ENCODE results near the gene ARPC3.
"Not testable (repeated sequence)": the region's sequence is repeated elsewhere in the genome, so short reads cannot be mapped to it uniquely, and the experiment has no call there.

Gene ARPC3

DNA sequence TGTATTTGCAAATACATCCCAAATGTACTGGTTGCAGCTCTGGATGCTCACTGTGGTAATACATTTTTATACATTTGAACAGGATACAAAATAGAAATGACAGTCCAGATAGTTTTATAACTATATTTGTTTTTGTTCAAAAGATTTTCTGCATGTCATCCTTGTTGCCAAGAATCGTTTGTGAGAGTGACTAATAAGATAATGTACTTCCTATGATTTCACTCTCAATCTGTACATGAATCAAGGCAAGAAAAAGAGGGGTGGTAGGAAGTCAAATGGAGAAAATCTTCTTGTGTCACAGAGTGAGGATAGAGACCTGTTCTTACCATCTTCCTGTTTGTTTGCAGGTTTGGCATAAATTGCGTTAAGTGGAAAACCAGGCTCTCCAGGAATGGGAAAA lies 13.9 kb downstream of the ARPC3 start:
- no peak overlapping the region for H3K4me3 Mint-ChIP-seq
- H3K27me3 Mint-ChIP-seq, result no peaks in the 10 kb centered on the region
- H3K4me1 Mint-ChIP-seq (ENCODE audit: low read depth), result no peaks in the 10 kb centered on the region
- intact Hi-C loops (cut with micrococcal nuclease), result no loop called here
- H3K9me3 Mint-ChIP-seq, result no peaks in the 10 kb centered on the region
- no peak overlapping the region for H3K27ac Mint-ChIP-seq
- H3K36me3 Mint-ChIP-seq (ENCODE audit: low read depth), result peaks cover 76% of the 10 kb centered on the region

DNA sequence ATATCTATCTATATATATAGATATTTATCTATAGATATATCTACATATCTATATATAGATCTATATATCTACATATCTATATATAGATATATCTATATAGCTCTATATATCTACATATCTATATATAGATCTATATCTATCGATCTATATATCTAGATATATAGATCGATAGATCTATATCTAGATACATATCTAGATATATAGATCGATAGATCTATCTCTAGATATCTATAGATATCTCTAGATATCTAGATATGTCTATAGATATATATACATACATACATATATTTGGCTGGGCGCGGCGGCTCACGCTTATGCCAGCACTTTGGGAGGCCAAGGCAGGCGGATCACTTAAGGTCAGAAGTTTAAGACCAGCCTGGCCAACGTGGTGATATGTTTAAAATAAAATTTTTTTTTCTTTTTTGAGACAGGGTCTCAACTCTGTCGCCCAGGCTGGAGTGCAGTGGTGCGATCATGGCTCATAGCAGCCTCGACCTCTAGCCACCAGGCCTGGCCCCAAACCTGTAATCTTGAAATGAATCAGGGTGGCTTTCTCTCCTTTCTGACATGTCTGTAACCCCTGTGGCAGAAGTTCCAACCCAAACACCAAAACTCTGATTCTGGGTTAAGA lies 18.1 kb downstream of the ARPC3 start:
- intact Hi-C loops (cut with micrococcal nuclease), result no loop called here
- peaks cover 7% of the 10 kb centered on the region for H3K4me1 Mint-ChIP-seq (ENCODE audit: low read depth)
- H3K9me3 Mint-ChIP-seq, result no peaks in the 10 kb centered on the region
- no peak overlapping the region for H3K4me3 Mint-ChIP-seq
- no peaks in the 10 kb centered on the region for H3K27me3 Mint-ChIP-seq
- H3K36me3 Mint-ChIP-seq (ENCODE audit: low read depth), result peaks cover 35% of the 10 kb centered on the region
- peak overlapping the region; percentile 93 for H3K27ac Mint-ChIP-seq

DNA sequence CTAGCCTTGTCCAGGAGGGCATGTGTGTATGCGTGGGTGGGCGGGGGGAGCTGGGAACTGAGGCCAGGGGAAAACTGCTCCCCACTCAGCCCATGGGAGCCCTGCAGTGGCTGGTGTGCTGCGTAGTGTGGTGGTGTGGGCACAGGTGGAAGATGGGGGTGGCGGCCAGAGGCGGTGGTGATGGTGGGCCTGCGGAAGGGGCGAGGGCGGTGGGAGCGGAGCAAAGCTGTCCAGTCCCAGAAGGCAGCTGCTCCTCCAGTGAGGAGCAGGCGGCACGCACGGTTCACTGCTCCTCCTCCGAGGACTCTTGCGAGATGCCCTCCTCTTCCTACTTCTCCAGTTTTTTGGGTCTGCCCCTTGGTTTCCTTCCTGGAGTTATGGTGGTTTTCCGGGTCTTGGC lies 20.5 kb downstream of the ARPC3 start:
- H3K9me3 Mint-ChIP-seq; H3K4me3 Mint-ChIP-seq; H3K4me1 Mint-ChIP-seq (ENCODE audit: low read depth); H3K27ac Mint-ChIP-seq; H3K27me3 Mint-ChIP-seq; intact Hi-C loops (cut with micrococcal nuclease): not testable (repeated sequence)
- peaks cover 11% of the 10 kb centered on the region for H3K36me3 Mint-ChIP-seq (ENCODE audit: low read depth)

DNA sequence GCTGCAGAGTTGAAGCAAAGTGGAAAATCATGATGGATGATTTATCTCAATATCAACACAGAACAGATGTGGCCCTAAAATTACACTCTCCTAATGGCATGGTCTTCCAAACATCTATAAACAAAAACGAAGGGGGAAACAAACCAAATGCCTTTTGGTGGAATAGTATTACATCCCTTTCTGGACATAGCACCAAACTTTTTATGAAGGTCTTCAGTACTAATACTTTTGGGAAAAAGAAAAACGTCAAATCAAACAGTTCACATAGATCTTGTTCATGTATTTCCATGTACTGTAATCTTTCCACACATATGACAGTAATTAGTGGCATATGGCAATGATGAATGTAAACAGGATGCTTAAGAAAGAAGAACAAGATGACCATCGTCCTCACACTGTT lies 23.7 kb downstream of the ARPC3 start:
- H3K4me3 Mint-ChIP-seq, result no peak overlapping the region
- H3K9me3 Mint-ChIP-seq, result no peaks in the 10 kb centered on the region
- no peaks in the 10 kb centered on the region for H3K36me3 Mint-ChIP-seq (ENCODE audit: low read depth)
- intact Hi-C loops (cut with micrococcal nuclease), result no loop called here
- H3K27ac Mint-ChIP-seq, result no peak overlapping the region
- no peaks in the 10 kb centered on the region for H3K27me3 Mint-ChIP-seq
- peaks cover 7% of the 10 kb centered on the region for H3K4me1 Mint-ChIP-seq (ENCODE audit: low read depth)

DNA sequence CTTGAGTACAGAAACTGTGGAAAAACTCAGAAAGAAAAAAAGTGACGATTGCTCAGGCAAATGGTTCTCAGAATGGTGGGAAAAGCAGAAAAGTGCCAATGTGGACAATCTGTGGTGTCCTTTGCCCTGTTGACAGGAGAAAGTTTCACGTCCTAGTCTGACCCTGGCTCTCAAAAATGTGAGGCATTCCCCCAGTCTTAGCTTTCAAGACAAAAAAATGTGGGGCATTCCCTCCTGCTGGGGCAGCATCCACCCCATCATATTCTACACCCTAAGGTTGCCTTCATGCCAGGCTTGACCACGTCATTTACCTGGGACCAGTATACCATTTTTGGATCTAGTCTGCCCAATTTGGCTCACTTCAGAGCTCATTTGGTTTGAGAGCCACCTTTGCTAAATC lies 25.9 kb downstream of the ARPC3 start:
- Mint-ChIP-seq H3K36me3 (ENCODE audit: low read depth) (no peaks in the 10 kb centered on the region), H3K27ac (no peak overlapping the region), H3K4me1 (ENCODE audit: low read depth) (no peaks in the 10 kb centered on the region), H3K4me3 (no peak overlapping the region), H3K27me3 (no peaks in the 10 kb centered on the region), H3K9me3 (no peaks in the 10 kb centered on the region)
- intact Hi-C loops (cut with micrococcal nuclease), result no loop called here

DNA sequence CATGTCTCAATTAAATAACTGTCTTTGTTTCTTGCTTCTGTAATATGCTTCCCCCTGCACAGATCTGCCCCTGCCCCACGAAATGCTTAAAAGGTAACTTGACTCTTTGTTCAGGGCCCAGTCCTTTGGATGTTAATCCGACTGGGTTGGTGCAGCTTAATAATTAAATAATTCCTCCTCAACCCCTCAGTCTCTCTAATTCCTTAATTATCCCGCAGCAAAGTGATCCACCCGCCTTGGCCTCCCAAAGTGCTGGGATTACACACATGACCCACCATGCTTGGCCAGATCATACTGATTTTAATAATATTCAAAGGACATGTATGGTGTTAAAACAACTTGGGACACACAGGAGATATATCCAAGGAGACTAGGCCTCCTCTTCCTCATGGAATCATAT lies 28.4 kb downstream of the ARPC3 start:
- intact Hi-C loops (cut with micrococcal nuclease), result no loop called here
- Mint-ChIP-seq H3K4me3 (no peak overlapping the region), H3K27ac (no peak overlapping the region), H3K9me3 (no peaks in the 10 kb centered on the region), H3K4me1 (ENCODE audit: low read depth) (peaks cover 11% of the 10 kb centered on the region), H3K27me3 (no peaks in the 10 kb centered on the region), H3K36me3 (ENCODE audit: low read depth) (no peaks in the 10 kb centered on the region)

DNA sequence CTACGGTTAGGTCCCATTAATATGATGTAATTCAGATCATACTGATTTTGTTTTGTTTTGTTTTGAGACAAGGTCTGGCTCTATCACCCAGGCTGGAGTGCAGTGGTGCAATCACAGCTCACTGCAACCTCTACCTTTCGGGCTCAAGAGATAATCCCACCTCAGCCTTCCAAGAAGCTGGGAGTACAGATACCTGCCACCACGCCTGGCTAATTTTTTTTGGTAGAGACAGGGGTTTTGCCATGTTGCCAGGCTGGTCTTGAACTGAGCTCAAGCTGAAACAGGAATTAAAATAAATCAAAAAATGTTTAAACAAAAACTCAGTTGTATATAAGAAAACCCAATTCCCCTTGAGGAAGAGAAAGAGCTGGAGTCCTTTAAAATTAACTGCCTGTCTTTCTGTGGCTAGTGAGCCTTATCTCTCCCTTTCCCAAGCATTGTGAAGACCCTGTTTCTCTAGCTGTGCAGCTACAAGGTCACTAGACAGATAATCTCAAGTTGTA lies 28.9 kb downstream of the ARPC3 start:
- intact Hi-C loops (cut with micrococcal nuclease), result no loop called here
- no peak overlapping the region for H3K4me3 Mint-ChIP-seq
- H3K9me3 Mint-ChIP-seq, result no peaks in the 10 kb centered on the region
- no peaks in the 10 kb centered on the region for H3K36me3 Mint-ChIP-seq (ENCODE audit: low read depth)
- H3K27ac Mint-ChIP-seq, result no peak overlapping the region
- H3K27me3 Mint-ChIP-seq, result no peaks in the 10 kb centered on the region
- H3K4me1 Mint-ChIP-seq (ENCODE audit: low read depth), result peaks cover 11% of the 10 kb centered on the region

DNA sequence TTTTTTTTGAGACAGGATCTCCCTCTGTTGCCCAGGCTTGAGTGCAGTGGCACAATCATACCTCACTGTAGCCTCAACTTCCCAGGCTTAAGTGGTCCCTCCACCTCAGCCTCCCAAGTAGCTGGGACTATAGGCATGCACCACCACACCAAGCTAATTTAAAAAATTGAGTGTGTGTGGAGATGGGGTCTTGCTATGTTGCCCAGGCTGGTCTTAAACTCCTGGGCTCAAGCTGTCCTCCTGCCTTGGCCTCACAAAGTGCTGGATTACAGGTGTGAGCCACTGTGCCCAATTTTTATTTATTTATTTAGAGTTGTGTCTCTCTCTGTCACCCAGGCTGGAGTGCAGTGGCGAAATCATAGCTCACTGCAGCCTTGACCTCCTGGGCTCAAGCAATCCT lies 29.5 kb downstream of the ARPC3 start:
- H3K36me3 Mint-ChIP-seq (ENCODE audit: low read depth); H3K27ac Mint-ChIP-seq; H3K9me3 Mint-ChIP-seq; H3K4me3 Mint-ChIP-seq; intact Hi-C loops (cut with micrococcal nuclease); H3K27me3 Mint-ChIP-seq: not testable (repeated sequence)
- peaks cover 11% of the 10 kb centered on the region for H3K4me1 Mint-ChIP-seq (ENCODE audit: low read depth)

DNA sequence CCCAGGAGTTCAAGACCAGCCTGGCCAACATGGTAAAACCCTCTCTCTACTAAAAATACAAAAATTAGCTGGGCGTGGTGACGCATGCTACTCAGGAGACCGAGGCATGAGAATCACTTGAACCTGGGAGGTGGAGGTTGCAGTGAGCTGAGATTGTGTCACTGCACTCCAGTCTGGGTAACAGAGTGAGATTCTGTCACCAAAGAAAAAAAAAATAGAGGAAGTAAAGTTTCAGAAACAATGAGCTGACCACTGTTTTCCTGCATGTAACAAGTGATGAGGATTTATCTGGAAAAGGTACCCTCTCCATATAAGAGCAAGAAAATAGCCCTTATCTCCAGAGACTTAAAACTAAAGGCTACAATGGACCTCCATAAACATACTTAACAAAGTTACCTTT lies 33.0 kb downstream of the ARPC3 start:
- H3K27me3 Mint-ChIP-seq; intact Hi-C loops (cut with micrococcal nuclease); H3K9me3 Mint-ChIP-seq; H3K27ac Mint-ChIP-seq; H3K36me3 Mint-ChIP-seq (ENCODE audit: low read depth); H3K4me3 Mint-ChIP-seq: not testable (repeated sequence)
- peaks cover 11% of the 10 kb centered on the region for H3K4me1 Mint-ChIP-seq (ENCODE audit: low read depth)

DNA sequence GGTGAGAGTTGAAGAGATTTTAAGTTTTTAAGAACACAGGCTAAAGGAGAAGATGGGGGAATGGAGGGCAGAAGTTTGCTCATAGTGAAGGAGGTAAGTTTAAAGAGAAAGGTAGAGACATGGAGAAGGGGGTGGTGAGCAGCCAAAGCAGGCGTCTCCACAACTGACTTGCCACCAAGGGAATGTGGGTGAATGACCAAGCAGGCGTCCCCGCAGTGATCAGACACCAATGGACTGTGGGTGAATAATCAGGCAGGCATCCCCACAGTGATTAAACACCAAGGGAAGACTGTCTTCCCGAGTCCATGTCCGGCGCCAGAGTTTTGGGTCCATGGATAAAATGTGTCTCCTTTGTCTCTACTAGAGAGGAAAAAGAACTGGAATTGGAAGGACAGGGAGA lies 40.1 kb downstream of the ARPC3 start:
- H3K4me3 Mint-ChIP-seq; H3K27ac Mint-ChIP-seq; H3K27me3 Mint-ChIP-seq; H3K4me1 Mint-ChIP-seq (ENCODE audit: low read depth); H3K36me3 Mint-ChIP-seq (ENCODE audit: low read depth); H3K9me3 Mint-ChIP-seq; intact Hi-C loops (cut with micrococcal nuclease): not testable (repeated sequence)

DNA sequence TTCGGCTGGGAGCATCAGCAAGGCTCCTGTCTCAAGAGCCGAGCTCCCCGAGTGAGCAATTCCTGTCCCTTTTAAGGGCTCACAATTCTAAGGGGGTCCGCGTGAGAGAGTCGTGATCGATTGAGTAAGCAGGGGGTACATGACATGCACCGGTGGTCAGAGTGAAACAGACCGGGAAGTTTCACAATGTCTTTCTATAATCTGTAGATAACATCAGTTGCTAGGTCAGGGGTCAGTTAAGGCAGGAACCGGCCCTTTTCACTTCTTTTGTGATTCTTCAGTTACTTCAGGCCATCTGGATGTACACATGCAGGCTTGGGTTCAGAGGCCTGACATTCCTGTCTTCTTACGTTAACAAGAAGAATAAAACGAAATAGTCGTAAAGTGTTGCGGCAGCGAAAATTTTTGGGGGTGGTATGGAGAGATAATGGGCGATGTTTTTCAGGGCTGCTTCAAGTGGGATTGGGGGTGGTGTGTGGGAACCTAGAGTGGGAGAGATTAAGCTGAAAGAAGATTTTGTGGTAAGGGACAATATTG lies 44.9 kb downstream of the ARPC3 start:
- H3K9me3 Mint-ChIP-seq; H3K27ac Mint-ChIP-seq; H3K27me3 Mint-ChIP-seq; H3K4me1 Mint-ChIP-seq (ENCODE audit: low read depth); H3K4me3 Mint-ChIP-seq; intact Hi-C loops (cut with micrococcal nuclease): not testable (repeated sequence)
- H3K36me3 Mint-ChIP-seq (ENCODE audit: low read depth), result peaks cover 23% of the 10 kb centered on the region

DNA sequence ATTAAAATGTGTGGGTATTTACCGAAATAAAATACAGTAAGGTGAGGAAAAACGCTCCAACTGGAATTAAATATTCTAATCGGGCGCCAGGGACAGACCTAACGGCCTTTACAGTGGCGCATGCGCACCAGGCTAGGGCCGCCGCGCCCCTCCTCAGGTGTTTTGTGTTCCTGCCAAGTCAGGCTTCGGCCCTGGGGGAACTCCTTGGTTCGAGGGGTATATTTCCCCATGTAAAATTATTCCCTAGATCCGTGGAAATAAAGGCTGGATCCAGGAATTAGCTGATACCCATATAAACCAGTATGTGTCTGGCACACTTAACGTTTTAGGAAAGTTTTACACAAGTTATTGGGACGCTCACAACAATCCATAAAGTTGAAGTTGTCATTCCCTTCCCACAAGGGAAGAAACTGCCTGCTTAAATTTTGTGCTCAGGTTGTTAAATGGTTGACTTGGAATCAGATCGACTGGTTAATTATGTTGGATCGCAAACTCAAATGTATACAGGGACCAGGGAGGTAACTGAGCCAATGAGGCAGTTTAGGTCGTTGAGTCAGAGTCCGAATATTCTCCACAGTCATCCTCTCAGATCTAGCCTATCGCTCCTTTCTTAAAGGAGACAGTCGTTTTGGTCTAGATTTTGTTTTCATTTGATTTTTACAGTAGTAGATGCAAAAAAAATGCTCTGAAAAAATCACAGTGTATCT lies 46.0 kb downstream of the ARPC3 start:
- no peaks in the 10 kb centered on the region for H3K9me3 Mint-ChIP-seq
- intact Hi-C loops (cut with micrococcal nuclease), result no loop called here
- no peaks in the 10 kb centered on the region for H3K27me3 Mint-ChIP-seq
- peak overlapping the region; percentile 98 for H3K27ac Mint-ChIP-seq
- H3K36me3 Mint-ChIP-seq (ENCODE audit: low read depth), result peaks cover 34% of the 10 kb centered on the region
- peaks cover 7% of the 10 kb centered on the region for H3K4me1 Mint-ChIP-seq (ENCODE audit: low read depth)
- peak overlapping the region; percentile 100 for H3K4me3 Mint-ChIP-seq

DNA sequence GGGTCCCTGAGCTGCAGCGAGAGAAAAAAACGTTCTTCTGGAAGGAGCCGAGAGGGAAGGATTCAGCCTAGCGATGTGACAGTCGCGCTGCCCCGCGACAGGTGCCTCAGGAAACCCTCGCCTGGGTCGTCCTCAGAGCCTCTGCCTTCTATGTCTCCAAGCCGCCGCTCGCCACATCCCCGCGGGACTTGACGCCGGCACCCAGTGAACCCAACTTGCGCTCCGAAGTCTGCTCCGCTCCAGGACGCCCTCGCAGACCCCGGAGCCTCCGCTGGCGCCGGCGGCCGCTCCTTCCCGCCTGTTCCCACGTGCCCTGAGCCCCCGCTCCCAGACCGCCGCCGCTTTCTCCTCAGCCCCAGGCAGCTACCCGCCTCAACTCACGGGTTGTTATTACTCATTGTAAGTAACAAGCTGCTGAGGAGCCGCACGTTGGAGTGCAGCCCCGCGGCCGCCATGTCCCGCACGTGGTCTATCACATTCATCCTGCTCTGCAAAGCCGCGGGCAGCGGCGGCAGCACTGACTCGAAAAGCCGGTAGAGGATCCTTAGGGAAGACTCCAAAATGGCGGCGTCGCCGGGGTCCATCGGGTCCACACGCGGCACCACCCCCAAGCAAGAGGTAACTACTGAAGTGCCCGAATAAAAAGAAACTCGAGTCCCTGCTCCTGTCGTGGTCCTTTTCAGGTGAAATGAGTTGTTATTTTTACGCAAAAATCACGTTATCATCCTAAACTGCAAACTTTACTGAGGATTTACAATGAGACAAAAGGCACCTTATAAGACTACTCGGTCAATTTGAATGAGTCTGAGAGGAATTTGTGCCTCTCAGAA lies 46.8 kb downstream of the ARPC3 start, which contains the start of gene ANAPC7:
Gene ANAPC7 (minus strand): TSS at position 563 of the 830 bp plus-strand sequence. CDS start 81 bp downstream, at position 482.
- intact Hi-C loops (cut with micrococcal nuclease), result no loop called here
- Mint-ChIP-seq H3K36me3 (ENCODE audit: low read depth) (peaks cover 35% of the 10 kb centered on the region), H3K4me3 (peak within 1 kb of the TSS; percentile 100), H3K4me1 (ENCODE audit: low read depth) (peaks cover 7% of the 10 kb centered on the region), H3K27ac (peak within 1 kb of the TSS; percentile 98), H3K27me3 (no peaks in the 10 kb centered on the region), H3K9me3 (no peaks in the 10 kb centered on the region)
